Measurements from ENCODE around the gene PCDHB11. TPM values are rescaled to one million over a fixed set of nuclear protein-coding genes. Genes with fewer than 3 reads are reported as not detected.
A peak's percentile ranks its signal among the peaks of the same experiment; 100 is the strongest.
"Not testable (repeated sequence)": the region's sequence is repeated elsewhere in the genome, so short reads cannot be mapped to it uniquely, and the experiment has no call there.

Gene PCDHB11
- total RNA-seq, 4 donors from 2014 or later = 0.99 to 5.4 (median 3.0) TPM

DNA sequence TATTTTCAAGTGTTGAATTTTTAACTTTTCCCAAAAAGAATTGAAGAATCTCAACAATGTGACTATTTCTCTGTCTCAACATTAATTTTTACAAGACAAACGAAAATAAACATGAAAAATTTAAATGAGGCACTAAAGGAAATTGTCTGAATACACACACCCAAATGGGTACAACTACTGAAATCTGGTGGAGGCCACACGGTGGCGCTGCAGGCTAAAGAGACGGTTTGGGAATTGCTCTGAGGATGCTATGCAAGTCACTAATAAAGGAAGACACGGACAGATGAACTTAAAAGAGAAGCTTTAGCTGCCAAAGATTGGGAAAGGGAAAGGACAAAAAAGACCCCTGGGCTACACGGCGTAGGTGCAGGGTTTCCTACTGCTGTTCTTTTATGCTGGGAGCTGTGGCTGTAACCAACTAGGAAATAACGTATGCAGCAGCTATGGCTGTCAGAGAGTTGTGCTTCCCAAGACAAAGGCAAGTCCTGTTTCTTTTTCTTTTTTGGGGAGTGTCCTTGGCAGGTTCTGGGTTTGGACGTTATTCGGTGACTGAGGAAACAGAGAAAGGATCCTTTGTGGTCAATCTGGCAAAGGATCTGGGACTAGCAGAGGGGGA lies 7.2 kb upstream of the PCDHB11 start, which contains the start of gene PCDHB10:
PCDHB10 (plus strand) TSS at position 244 of the 616 bp plus-strand sequence; CDS start at position 444, 200 bp downstream.
- peaks cover 0 to 96% (median 3%) of the 10 kb centered on the region in 3 donors for H3K9me3 ChIP-seq
- peaks cover 41% of the 10 kb centered on the region for H3K27me3 ChIP-seq
- ATAC-seq = no peak
- H3K27ac ChIP-seq = no peak within 1 kb of the TSS
- H3K4me3 ChIP-seq = peak within 1 kb of the TSS in 1 of 2 donors; percentile 28
- no peaks in the 10 kb centered on the region for H3K4me1 ChIP-seq
- no peak for TF ChIP-seq POLR2A (IDR thresholded peaks at IDR 0.05)
- TF ChIP-seq, protein P1, sequence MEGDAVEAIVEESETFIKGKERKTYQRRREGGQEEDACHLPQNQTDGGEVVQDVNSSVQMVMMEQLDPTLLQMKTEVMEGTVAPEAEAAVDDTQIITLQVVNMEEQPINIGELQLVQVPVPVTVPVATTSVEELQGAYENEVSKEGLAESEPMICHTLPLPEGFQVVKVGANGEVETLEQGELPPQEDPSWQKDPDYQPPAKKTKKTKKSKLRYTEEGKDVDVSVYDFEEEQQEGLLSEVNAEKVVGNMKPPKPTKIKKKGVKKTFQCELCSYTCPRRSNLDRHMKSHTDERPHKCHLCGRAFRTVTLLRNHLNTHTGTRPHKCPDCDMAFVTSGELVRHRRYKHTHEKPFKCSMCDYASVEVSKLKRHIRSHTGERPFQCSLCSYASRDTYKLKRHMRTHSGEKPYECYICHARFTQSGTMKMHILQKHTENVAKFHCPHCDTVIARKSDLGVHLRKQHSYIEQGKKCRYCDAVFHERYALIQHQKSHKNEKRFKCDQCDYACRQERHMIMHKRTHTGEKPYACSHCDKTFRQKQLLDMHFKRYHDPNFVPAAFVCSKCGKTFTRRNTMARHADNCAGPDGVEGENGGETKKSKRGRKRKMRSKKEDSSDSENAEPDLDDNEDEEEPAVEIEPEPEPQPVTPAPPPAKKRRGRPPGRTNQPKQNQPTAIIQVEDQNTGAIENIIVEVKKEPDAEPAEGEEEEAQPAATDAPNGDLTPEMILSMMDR (IDR thresholded peaks at IDR 0.05) = peak in 2 of 4 experiments; percentile 25 to 46
- 0 to 7% methylated on average over 7 to 8 of the region's 10 CpGs for WGBS, 2 donors (ENCODE audit: low coverage in 1 of 2)
- peaks cover 0 to 4% of the 10 kb centered on the region in 2 donors for H3K36me3 ChIP-seq

DNA sequence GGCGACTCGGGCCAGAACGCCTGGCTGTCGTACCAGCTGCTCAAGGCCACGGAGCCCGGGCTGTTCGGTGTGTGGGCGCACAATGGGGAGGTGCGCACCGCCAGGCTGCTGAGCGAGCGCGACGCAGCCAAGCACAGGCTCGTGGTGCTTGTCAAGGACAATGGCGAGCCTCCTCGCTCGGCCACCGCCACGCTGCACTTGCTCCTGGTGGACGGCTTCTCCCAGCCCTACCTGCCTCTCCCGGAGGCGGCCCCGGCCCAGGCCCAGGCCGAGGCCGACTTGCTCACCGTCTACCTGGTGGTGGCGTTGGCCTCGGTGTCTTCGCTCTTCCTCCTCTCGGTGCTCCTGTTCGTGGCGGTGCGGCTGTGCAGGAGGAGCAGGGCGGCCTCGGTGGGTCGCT lies 5.1 kb upstream of the PCDHB11 start:
- Histone ChIP-seq H3K27me3 (peaks cover 22% of the 10 kb centered on the region), H3K9me3 (peaks cover 0 to 96% (median 3%) of the 10 kb centered on the region in 3 donors)
- H3K4me3 ChIP-seq, ATAC-seq, H3K36me3 ChIP-seq, H3K4me1 ChIP-seq, H3K27ac ChIP-seq: not testable (repeated sequence)
- no CpG with 5 or more reads among the region's 37 CpGs for WGBS, 2 donors (ENCODE audit: low coverage in 1 of 2)

DNA sequence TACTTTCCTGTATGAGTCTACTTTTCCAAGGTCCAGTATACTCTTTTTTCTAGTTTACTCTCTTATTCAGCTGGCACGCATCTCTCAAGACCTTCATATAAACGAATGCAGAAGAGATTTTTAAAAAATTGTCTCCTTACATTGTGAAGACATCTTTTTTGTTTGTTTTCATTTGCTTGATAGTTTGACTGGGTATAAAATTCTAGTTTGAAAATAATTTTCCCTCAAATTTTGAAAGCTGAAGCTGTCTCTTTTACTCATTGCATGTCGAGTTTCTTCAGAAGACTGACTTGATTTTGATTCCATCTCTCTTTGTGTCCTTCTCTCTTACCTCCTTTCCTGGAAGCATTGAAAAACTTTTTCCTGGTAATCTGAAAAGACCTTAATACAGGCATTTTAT lies 3.1 kb upstream of the PCDHB11 start:
- Histone ChIP-seq H3K36me3 (no peaks in the 10 kb centered on the region), H3K27ac (no peak overlapping the region), H3K9me3 (peaks cover 0 to 96% (median 3%) of the 10 kb centered on the region in 3 donors), H3K4me1 (no peaks in the 10 kb centered on the region), H3K4me3 (no peak overlapping the region), H3K27me3 (peaks cover 22% of the 10 kb centered on the region)
- ATAC-seq = no peak
- TF ChIP-seq, protein P1 (IDR thresholded peaks at IDR 0.05) = no peak
- TF ChIP-seq EP300 (IDR thresholded peaks at IDR 0.05) = no peak
- no peak for TF ChIP-seq POLR2AphosphoS5 (IDR thresholded peaks at IDR 0.05)
- no peak for TF ChIP-seq POLR2A (IDR thresholded peaks at IDR 0.05)
- 42 to 43% methylated on average over 3 of the region's 3 CpGs for WGBS, 2 donors (ENCODE audit: low coverage in 1 of 2)

DNA sequence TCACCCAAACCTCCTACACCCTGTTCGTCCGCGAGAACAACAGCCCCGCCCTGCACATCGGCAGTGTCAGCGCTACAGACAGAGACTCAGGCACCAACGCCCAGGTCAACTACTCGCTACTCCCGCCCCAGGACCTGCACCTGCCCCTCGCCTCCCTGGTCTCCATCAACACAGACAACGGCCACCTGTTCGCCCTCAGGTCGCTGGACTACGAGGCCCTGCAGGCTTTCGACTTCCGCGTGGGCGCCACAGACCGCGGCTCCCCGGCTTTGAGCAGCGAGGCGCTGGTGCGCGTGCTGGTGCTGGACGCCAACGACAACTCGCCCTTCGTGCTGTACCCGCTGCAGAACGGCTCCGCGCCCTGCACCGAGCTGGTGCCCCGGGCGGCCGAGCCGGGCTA lies 1.7 kb downstream of the PCDHB11 start:
- H3K4me1 ChIP-seq, ATAC-seq, H3K4me3 ChIP-seq, H3K36me3 ChIP-seq, H3K27ac ChIP-seq: not testable (repeated sequence)
- WGBS, 2 donors (ENCODE audit: low coverage in 1 of 2) = no CpG with 5 or more reads among the region's 38 CpGs
- Histone ChIP-seq H3K9me3 (peaks cover 0 to 90% (median 0%) of the 10 kb centered on the region in 3 donors), H3K27me3 (peaks cover 26% of the 10 kb centered on the region)

- not testable (repeated sequence) for H3K4me1 ChIP-seq, H3K4me3 ChIP-seq, H3K36me3 ChIP-seq, H3K27ac ChIP-seq, ATAC-seq
- WGBS, 2 donors (ENCODE audit: low coverage in 1 of 2) = 43% methylated on average over 2 of the region's 35 CpGs; no CpG with 5 or more reads in 1 of the 2 donors
- Histone ChIP-seq H3K9me3 (peaks cover 0 to 89% (median 0%) of the 10 kb centered on the region in 3 donors), H3K27me3 (peaks cover 26% of the 10 kb centered on the region)
Measured at GRCh38 chr5:141201646-141202045, 2.2 kb downstream of the PCDHB11 start.

GRCh38 chr5:141208478-141208877 lies 9.1 kb downstream of the PCDHB11 start, which contains the start of gene PCDHB12:
Gene PCDHB12, plus strand, starts transcription at chr5:141208719. Its CDS starts 189 bp downstream, at chr5:141208908.
- Histone ChIP-seq H3K27me3 (peaks cover 15% of the 10 kb centered on the region), H3K27ac (no peak within 1 kb of the TSS), H3K4me1 (no peaks in the 10 kb centered on the region), H3K4me3 (peak within 1 kb of the TSS in 1 of 2 donors; percentile 21), H3K9me3 (peaks cover 0 to 88% (median 3%) of the 10 kb centered on the region in 3 donors), H3K36me3 (no peaks in the 10 kb centered on the region)
- no peak for ATAC-seq
- TF ChIP-seq, protein P1 (IDR thresholded peaks at IDR 0.05) = peak in 3 of 4 experiments; percentile 14 to 30 (median 14)
- no peak for TF ChIP-seq POLR2A (IDR thresholded peaks at IDR 0.05)
- WGBS, 2 donors (ENCODE audit: low coverage in 1 of 2) = 23 to 24% methylated on average over 11 of the region's 11 CpGs

- H3K4me3 ChIP-seq, H3K27ac ChIP-seq, H3K36me3 ChIP-seq, H3K4me1 ChIP-seq, ATAC-seq: not testable (repeated sequence)
- H3K27me3 ChIP-seq = peaks cover 16% of the 10 kb centered on the region
- 29 to 40% methylated on average over 1 to 10 of the region's 39 CpGs for WGBS, 2 donors (ENCODE audit: low coverage in 1 of 2)
- peaks cover 0 to 90% (median 5%) of the 10 kb centered on the region in 3 donors for H3K9me3 ChIP-seq
Measured at GRCh38 chr5:141210281-141210680, 10.9 kb downstream of the PCDHB11 start.

DNA sequence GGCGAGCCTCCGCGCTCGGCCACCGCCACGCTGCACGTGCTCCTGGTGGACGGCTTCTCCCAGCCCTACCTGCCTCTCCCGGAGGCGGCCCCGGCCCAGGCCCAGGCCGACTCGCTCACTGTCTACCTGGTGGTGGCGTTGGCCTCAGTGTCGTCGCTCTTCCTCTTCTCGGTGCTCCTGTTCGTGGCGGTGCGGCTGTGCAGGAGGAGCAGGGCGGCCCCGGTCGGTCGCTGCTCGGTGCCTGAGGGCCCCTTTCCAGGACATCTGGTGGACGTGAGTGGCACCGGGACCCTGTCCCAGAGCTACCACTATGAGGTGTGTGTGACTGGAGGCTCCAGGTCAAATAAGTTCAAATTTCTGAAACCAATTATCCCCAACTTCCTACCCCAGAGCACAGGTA lies 11.4 kb downstream of the PCDHB11 start:
- ATAC-seq, H3K4me3 ChIP-seq, H3K27ac ChIP-seq, H3K36me3 ChIP-seq, H3K4me1 ChIP-seq: not testable (repeated sequence)
- no CpG with 5 or more reads among the region's 27 CpGs for WGBS, 2 donors (ENCODE audit: low coverage in 1 of 2)
- Histone ChIP-seq H3K27me3 (peaks cover 19% of the 10 kb centered on the region), H3K9me3 (peaks cover 0 to 92% (median 6%) of the 10 kb centered on the region in 3 donors)
